T-helper 1 cell treated with Interleukin-12 subunit alpha and Interleukin-12 subunit beta and Interleukin-4 antibody, amounts not matched to agents 30 μg/mL and 1 μg/mL, for 36 hours (primary cell): ENCODE results near the gene SLC6A8.
"Not testable (repeated sequence)": the region's sequence is repeated elsewhere in the genome, so short reads cannot be mapped to it uniquely, and the experiment has no call there.

Experiments
- H3K27ac Mint-ChIP-seq: one replicate; pipeline ENCODE4 v1.8.0; 2021; ENCODE audit warnings: mild to moderate bottlenecking, mixed read lengths
- H3K27me3 Mint-ChIP-seq: one replicate; pipeline ENCODE4 v1.8.0; 2021; ENCODE audit warnings: low read depth, mixed read lengths
- H3K36me3 Mint-ChIP-seq: one replicate; pipeline ENCODE4 v1.8.0; 2021; ENCODE audit warnings: low read depth, mixed read lengths
- H3K4me1 Mint-ChIP-seq: one replicate; pipeline ENCODE4 v1.8.0; 2021; ENCODE audit warnings: low read depth, mixed read lengths
- H3K4me3 Mint-ChIP-seq: one replicate; pipeline ENCODE4 v1.8.0; 2021; ENCODE audit warnings: mild to moderate bottlenecking, moderate library complexity, mixed read lengths
- H3K9me3 Mint-ChIP-seq: one replicate; pipeline ENCODE4 v1.8.0; 2021; ENCODE audit warnings: mixed read lengths

The SLC6A8 gene

GRCh38 chrX:153681175-153681574 is 6.6 kb upstream of the SLC6A8 start:
- Mint-ChIP-seq H3K4me1 (no peaks in the 10 kb centered on the region), H3K9me3 (no peaks in the 10 kb centered on the region), H3K27me3 (peaks cover 19% of the 10 kb centered on the region), H3K27ac (no peak overlapping the region), H3K36me3 (no peaks in the 10 kb centered on the region), H3K4me3 (no peak overlapping the region)

- not testable (repeated sequence) for H3K36me3 Mint-ChIP-seq, H3K4me3 Mint-ChIP-seq, H3K27ac Mint-ChIP-seq, H3K9me3 Mint-ChIP-seq, H3K4me1 Mint-ChIP-seq
- peaks cover 22% of the 10 kb centered on the region for H3K27me3 Mint-ChIP-seq
These were observed 4.2 kb upstream of the SLC6A8 start for GRCh38 chrX:153683486-153683885.

- Mint-ChIP-seq H3K27me3 (peaks cover 26% of the 10 kb centered on the region), H3K4me3 (no peak overlapping the region)
These were observed 3.1 kb upstream of the SLC6A8 start for GRCh38 chrX:153684467-153685155.

GRCh38 chrX:153685156-153685536 is 2.6 kb upstream of the SLC6A8 start:
- H3K27me3 Mint-ChIP-seq: peaks cover 27% of the 10 kb centered on the region
- H3K27ac Mint-ChIP-seq: no peak overlapping the region
- H3K4me1 Mint-ChIP-seq: no peaks in the 10 kb centered on the region
- H3K4me3 Mint-ChIP-seq: no peak overlapping the region
- H3K36me3 Mint-ChIP-seq: no peaks in the 10 kb centered on the region
- H3K9me3 Mint-ChIP-seq: no peaks in the 10 kb centered on the region

More at GRCh38 chrX:153684467-153685155, 3.1 kb upstream of the SLC6A8 start:
- Mint-ChIP-seq H3K36me3 (no peaks in the 10 kb centered on the region), H3K4me1 (no peaks in the 10 kb centered on the region), H3K27ac (no peak overlapping the region), H3K9me3 (no peaks in the 10 kb centered on the region)

- H3K27me3 Mint-ChIP-seq: peaks cover 25% of the 10 kb centered on the region
- no peaks in the 10 kb centered on the region for H3K36me3 Mint-ChIP-seq
- H3K4me1 Mint-ChIP-seq: no peaks in the 10 kb centered on the region
- H3K27ac Mint-ChIP-seq: no peak overlapping the region
- H3K9me3 Mint-ChIP-seq: no peaks in the 10 kb centered on the region
- H3K4me3 Mint-ChIP-seq: no peak overlapping the region
These were observed 1.7 kb upstream of the SLC6A8 start for GRCh38 chrX:153685751-153686696.

- H3K9me3 Mint-ChIP-seq: no peaks in the 10 kb centered on the region
- H3K4me3 Mint-ChIP-seq: no peak overlapping the region
- H3K4me1 Mint-ChIP-seq: no peaks in the 10 kb centered on the region
- no peak overlapping the region for H3K27ac Mint-ChIP-seq
- no peaks in the 10 kb centered on the region for H3K36me3 Mint-ChIP-seq
- H3K27me3 Mint-ChIP-seq: peaks cover 25% of the 10 kb centered on the region
These were observed 1.0 kb upstream of the SLC6A8 start for GRCh38 chrX:153686711-153687110.

GRCh38 chrX:153688071-153688470 is 345 bp downstream of the SLC6A8 start:
- no peaks in the 10 kb centered on the region for H3K36me3 Mint-ChIP-seq
- H3K4me1 Mint-ChIP-seq: no peaks in the 10 kb centered on the region
- H3K27me3 Mint-ChIP-seq: peaks cover 21% of the 10 kb centered on the region
- H3K9me3 Mint-ChIP-seq: no peaks in the 10 kb centered on the region
- H3K4me3 Mint-ChIP-seq: no peak overlapping the region
- H3K27ac Mint-ChIP-seq: no peak overlapping the region

- no peaks in the 10 kb centered on the region for H3K36me3 Mint-ChIP-seq
- no peaks in the 10 kb centered on the region for H3K4me1 Mint-ChIP-seq
- peaks cover 21% of the 10 kb centered on the region for H3K27me3 Mint-ChIP-seq
- H3K27ac Mint-ChIP-seq: no peak overlapping the region
- H3K9me3 Mint-ChIP-seq: no peaks in the 10 kb centered on the region
- H3K4me3 Mint-ChIP-seq: no peak overlapping the region
These were observed 780 bp downstream of the SLC6A8 start for GRCh38 chrX:153688506-153688905.

- Mint-ChIP-seq H3K36me3 (no peaks in the 10 kb centered on the region), H3K27ac (no peak overlapping the region), H3K9me3 (no peaks in the 10 kb centered on the region), H3K27me3 (peaks cover 16% of the 10 kb centered on the region), H3K4me1 (no peaks in the 10 kb centered on the region), H3K4me3 (no peak overlapping the region)
These were observed 1.3 kb downstream of the SLC6A8 start for GRCh38 chrX:153688911-153689590.

GRCh38 chrX:153689654-153690465 is 2.1 kb downstream of the SLC6A8 start:
- Mint-ChIP-seq H3K27me3 (peaks cover 16% of the 10 kb centered on the region), H3K36me3 (no peaks in the 10 kb centered on the region), H3K4me1 (no peaks in the 10 kb centered on the region), H3K27ac (no peak overlapping the region), H3K4me3 (no peak overlapping the region), H3K9me3 (no peaks in the 10 kb centered on the region)

- no peaks in the 10 kb centered on the region for H3K9me3 Mint-ChIP-seq
- no peaks in the 10 kb centered on the region for H3K36me3 Mint-ChIP-seq
- H3K4me1 Mint-ChIP-seq: no peaks in the 10 kb centered on the region
- H3K4me3 Mint-ChIP-seq: no peak overlapping the region
- peaks cover 16% of the 10 kb centered on the region for H3K27me3 Mint-ChIP-seq
- H3K27ac Mint-ChIP-seq: no peak overlapping the region
These were observed 2.7 kb downstream of the SLC6A8 start for GRCh38 chrX:153690466-153690865.

GRCh38 chrX:153691032-153691827 is 3.5 kb downstream of the SLC6A8 start:
- not testable (repeated sequence) for H3K4me3 Mint-ChIP-seq, H3K27ac Mint-ChIP-seq, H3K36me3 Mint-ChIP-seq, H3K4me1 Mint-ChIP-seq, H3K9me3 Mint-ChIP-seq
- peaks cover 13% of the 10 kb centered on the region for H3K27me3 Mint-ChIP-seq

- H3K27ac Mint-ChIP-seq: no peak overlapping the region
- peaks cover 7% of the 10 kb centered on the region for H3K27me3 Mint-ChIP-seq
- peaks cover under 1% of the 10 kb centered on the region for H3K36me3 Mint-ChIP-seq
- H3K4me3 Mint-ChIP-seq: no peak overlapping the region
- no peaks in the 10 kb centered on the region for H3K4me1 Mint-ChIP-seq
- H3K9me3 Mint-ChIP-seq: no peaks in the 10 kb centered on the region
These were observed 4.3 kb downstream of the SLC6A8 start for GRCh38 chrX:153692003-153692402.
